ENCODE measurements around the gene AMIGO1.

DNA sequence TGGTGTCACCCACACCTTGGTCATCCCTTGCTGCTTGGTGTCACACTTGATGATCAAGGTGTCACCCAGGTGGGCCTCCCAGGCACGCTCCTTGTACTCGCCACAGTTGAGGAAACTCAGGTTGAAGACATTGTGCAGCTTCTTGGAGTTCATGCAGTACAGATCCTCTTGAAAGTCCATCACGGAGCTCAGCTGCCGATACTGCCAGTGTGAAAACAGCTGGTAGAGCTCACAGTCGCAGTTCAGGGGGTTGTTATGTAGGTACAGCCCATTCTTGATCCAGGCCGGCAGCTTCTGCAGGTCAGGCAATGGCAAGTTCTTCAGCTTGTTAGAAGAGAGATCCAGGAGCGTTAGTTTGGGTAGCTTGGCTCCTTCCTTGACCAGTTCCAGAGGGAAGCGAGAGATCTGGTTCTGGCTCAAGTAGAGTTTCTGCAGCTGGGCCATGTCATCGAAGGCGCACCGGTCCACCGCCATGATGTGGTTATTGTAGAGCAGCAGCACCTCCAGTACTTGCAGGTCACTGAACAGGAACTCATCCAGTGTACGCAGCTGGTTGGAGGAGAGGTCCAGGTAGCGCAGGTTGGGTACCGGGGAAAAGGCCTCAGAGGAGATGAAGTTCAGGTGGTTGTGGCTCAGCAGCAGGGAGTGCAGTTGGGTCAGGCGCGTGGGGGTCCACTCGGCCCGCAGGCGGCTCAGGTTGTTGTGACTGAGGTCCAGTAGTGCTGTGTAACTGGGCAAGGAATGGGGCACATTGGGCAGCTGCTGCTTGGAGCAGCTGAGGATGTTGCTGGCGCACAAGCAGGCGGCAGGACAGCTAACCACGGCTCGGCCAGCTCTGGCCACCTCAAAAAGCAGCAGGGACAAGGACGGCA lies 1.3 kb downstream of the AMIGO1 start:
- TF ChIP-seq, protein P1, sequence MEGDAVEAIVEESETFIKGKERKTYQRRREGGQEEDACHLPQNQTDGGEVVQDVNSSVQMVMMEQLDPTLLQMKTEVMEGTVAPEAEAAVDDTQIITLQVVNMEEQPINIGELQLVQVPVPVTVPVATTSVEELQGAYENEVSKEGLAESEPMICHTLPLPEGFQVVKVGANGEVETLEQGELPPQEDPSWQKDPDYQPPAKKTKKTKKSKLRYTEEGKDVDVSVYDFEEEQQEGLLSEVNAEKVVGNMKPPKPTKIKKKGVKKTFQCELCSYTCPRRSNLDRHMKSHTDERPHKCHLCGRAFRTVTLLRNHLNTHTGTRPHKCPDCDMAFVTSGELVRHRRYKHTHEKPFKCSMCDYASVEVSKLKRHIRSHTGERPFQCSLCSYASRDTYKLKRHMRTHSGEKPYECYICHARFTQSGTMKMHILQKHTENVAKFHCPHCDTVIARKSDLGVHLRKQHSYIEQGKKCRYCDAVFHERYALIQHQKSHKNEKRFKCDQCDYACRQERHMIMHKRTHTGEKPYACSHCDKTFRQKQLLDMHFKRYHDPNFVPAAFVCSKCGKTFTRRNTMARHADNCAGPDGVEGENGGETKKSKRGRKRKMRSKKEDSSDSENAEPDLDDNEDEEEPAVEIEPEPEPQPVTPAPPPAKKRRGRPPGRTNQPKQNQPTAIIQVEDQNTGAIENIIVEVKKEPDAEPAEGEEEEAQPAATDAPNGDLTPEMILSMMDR (IDR thresholded peaks at IDR 0.05): no peak
- TF ChIP-seq EP300 (IDR thresholded peaks at IDR 0.05): no peak
- TF ChIP-seq POLR2AphosphoS5 (IDR thresholded peaks at IDR 0.05): no peak
- TF ChIP-seq POLR2A (IDR thresholded peaks at IDR 0.05): no peak
